Measurements from ENCODE around the gene CCNB1.

Gene CCNB1

DNA sequence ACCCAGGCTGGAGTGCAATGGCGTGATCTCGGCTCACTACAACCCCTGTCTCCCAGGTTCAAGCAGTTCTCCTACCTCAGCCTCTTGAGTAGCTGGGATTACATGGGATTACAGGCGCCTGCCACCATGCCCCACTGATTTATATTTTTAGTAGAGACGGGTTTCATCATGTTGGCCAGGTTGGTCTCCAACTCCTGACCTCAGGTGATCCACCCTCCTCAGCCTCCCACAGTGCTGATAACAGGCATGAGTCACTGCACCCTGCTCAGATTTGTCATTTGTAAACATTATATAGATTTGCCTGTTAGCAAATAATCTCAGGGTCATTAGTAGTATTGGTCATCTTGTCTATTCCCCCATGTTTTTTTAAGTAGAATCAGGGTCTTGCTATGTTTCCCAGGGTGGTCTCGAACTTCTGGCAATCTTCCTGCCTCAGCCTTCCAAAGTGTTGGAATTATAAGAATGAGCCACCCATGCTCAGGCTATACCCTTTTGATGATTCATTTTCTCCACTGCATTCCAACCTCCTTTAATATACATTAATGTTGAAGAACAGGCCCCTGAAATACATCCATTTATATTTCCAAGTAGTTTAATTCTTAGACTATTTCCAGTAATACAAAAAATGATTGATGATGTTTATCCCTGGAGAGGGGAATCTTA, 39.7 kb downstream of the CCNB1 start:
- H3K27ac ChIP-seq (ENCODE audit: low read depth, low read length) = no peak overlapping the region
- H3K4me3 ChIP-seq (ENCODE audit: insufficient read depth, low read length, poor library complexity, severe bottlenecking) = no peak overlapping the region
- no peaks in the 10 kb centered on the region for H3K27me3 ChIP-seq (ENCODE audit: low read length)
- H3K9me2 ChIP-seq (replicated peaks; ENCODE audit: insufficient read depth, low read length) = no peaks in the 10 kb centered on the region
- peaks cover 14% of the 10 kb centered on the region; the same call in 1 of the 2 replicates for H3K36me3 ChIP-seq (ENCODE audit: low read length)
- no peak overlapping the region for H2AFZ ChIP-seq (ENCODE audit: low read depth, low read length, severe bottlenecking)
- no peaks in the 10 kb centered on the region for H3K9me3 ChIP-seq (ENCODE audit: insufficient read depth, low read length)
- no peaks in the 10 kb centered on the region for H4K20me1 ChIP-seq (ENCODE audit: low read depth, low read length)
- H3K79me2 ChIP-seq (ENCODE audit: insufficient read depth, low read length) = no peaks in the 10 kb centered on the region
- H3F3A ChIP-seq (ENCODE audit: insufficient read depth) = 0 out of 2 replicates have a peak, but pooled peaks cover 3% of the 10 kb centered on the region
- no peak overlapping the region for H3K9ac ChIP-seq (ENCODE audit: low read length)
- no peak overlapping the region for H3K4me2 ChIP-seq (ENCODE audit: low read depth, low read length, poor library complexity, severe bottlenecking)
- TF ChIP-seq EZH2phosphoT487 (conservative IDR thresholded peaks at IDR 0.05; ENCODE audit: low read length) (no peak), CTCF (IDR thresholded peaks at IDR 0.05; ENCODE audit: insufficient read depth, low read length, poor library complexity, severe bottlenecking) (no peak)

DNA sequence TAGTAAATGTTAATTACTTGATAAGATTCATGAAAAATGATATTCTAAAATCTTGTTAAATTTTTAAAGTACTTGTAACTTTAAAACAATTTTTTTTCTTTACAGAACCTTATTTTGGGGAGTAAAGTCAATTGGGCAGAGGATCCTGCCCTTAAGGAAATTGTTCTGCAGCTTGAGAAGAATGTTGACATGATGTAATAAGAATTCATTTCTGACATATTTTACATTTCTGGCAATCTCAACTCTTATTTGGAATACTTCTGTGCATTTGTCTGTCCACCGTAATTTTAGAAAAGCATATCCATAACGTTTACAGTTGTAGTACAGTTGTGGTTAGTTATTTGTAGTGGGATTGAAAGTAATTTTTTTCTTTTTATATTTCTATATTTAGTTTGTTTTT, 42.7 kb downstream of the CCNB1 start:
- Histone ChIP-seq H3K4me3 (ENCODE audit: insufficient read depth, low read length, poor library complexity, severe bottlenecking) (no peak overlapping the region), H3K9me2 (replicated peaks; ENCODE audit: insufficient read depth, low read length) (no peaks in the 10 kb centered on the region), H2AFZ (ENCODE audit: low read depth, low read length, severe bottlenecking) (no peak overlapping the region), H3K27me3 (ENCODE audit: low read length) (no peaks in the 10 kb centered on the region), H3K27ac (ENCODE audit: low read depth, low read length) (no peak overlapping the region), H3K9me3 (ENCODE audit: insufficient read depth, low read length) (no peaks in the 10 kb centered on the region), H3K36me3 (ENCODE audit: low read length) (peaks cover 5% of the 10 kb centered on the region; the same call in 1 of the 2 replicates), H3F3A (ENCODE audit: insufficient read depth) (no peaks in the 10 kb centered on the region), H3K4me2 (ENCODE audit: low read depth, low read length, poor library complexity, severe bottlenecking) (no peak overlapping the region), H4K20me1 (ENCODE audit: low read depth, low read length) (no peaks in the 10 kb centered on the region), H3K9ac (ENCODE audit: low read length) (no peak overlapping the region), H3K79me2 (ENCODE audit: insufficient read depth, low read length) (no peaks in the 10 kb centered on the region)
- no peak for TF ChIP-seq CTCF (IDR thresholded peaks at IDR 0.05; ENCODE audit: insufficient read depth, low read length, poor library complexity, severe bottlenecking)

GRCh38 chr5:69211200-69211599, 44.2 kb downstream of the CCNB1 start:
- Histone ChIP-seq H3K9me3 (ENCODE audit: insufficient read depth, low read length) (no peaks in the 10 kb centered on the region), H3K27ac (ENCODE audit: low read depth, low read length) (no peak overlapping the region), H3K79me2 (ENCODE audit: insufficient read depth, low read length) (no peaks in the 10 kb centered on the region), H3K9ac (ENCODE audit: low read length) (no peak overlapping the region), H3K9me2 (replicated peaks; ENCODE audit: insufficient read depth, low read length) (no peaks in the 10 kb centered on the region), H3K4me2 (ENCODE audit: low read depth, low read length, poor library complexity, severe bottlenecking) (no peak overlapping the region), H4K20me1 (ENCODE audit: low read depth, low read length) (no peaks in the 10 kb centered on the region), H3K4me3 (ENCODE audit: insufficient read depth, low read length, poor library complexity, severe bottlenecking) (no peak overlapping the region), H3F3A (ENCODE audit: insufficient read depth) (peaks cover 4% of the 10 kb centered on the region; the same call in 1 of the 2 replicates), H3K36me3 (ENCODE audit: low read length) (peaks cover 5% of the 10 kb centered on the region; the same call in 1 of the 2 replicates), H2AFZ (ENCODE audit: low read depth, low read length, severe bottlenecking) (no peak overlapping the region), H3K27me3 (ENCODE audit: low read length) (no peaks in the 10 kb centered on the region)
- TF ChIP-seq EZH2phosphoT487 (conservative IDR thresholded peaks at IDR 0.05; ENCODE audit: low read length) (no peak), CTCF (IDR thresholded peaks at IDR 0.05; ENCODE audit: insufficient read depth, low read length, poor library complexity, severe bottlenecking) (no peak)

All from SU-DHL-6 (cell line).